Spleen (tissue), 11 donors: ENCODE results near the gene COL4A2. TPM values are rescaled to one million over a fixed set of nuclear protein-coding genes. Genes with fewer than 3 reads are reported as not detected.
A peak's percentile ranks its signal among the peaks of the same experiment; 100 is the strongest.

Experiments
- DNase-seq: peaks from one replicate; pipeline ENCODE4 v3.0.0-alpha.2; 2020
- H3K27ac ChIP-seq, 8 donors: fragments of 200-600 bp; sonication (generic) in 7 of 8; 1 replicate in 4 of 8; 2 replicates in 4 of 8; pipeline versions ENCODE4 v1.5.0 to v1.8.0; 2016 to 2021; ENCODE audit warnings: inconsistent platforms in 4 of 8, mild to moderate bottlenecking in 4 of 8, moderate library complexity in 1 of 8
- H3K27me3 ChIP-seq, 7 donors: fragments of 200-600 bp; sonication (generic) in 6 of 7; replicated peaks in 1 of 7; 1 replicate in 4 of 7; 2 replicates in 3 of 7; pipeline versions ENCODE4 v1.5.0 to v1.8.0; 2016 to 2021; ENCODE audit warnings: inconsistent platforms in 3 of 7, mild to moderate bottlenecking in 1 of 7
- H3K36me3 ChIP-seq, 6 donors: fragments of 200-600 bp; sonication (generic) in 5 of 6; 1 replicate in 4 of 6; 2 replicates in 2 of 6; pipeline versions ENCODE4 v1.5.0 to v1.8.0; 2016 to 2021; ENCODE audit warnings: inconsistent platforms in 2 of 6
- H3K4me1 ChIP-seq, 6 donors: fragments of 200-600 bp; sonication (generic) in 5 of 6; 1 replicate in 3 of 6; 2 replicates in 3 of 6; pipeline versions ENCODE4 v1.5.0 to v1.8.0; 2016 to 2021; ENCODE audit warnings: inconsistent platforms in 3 of 6
- H3K4me3 ChIP-seq, 8 donors: fragments of 200-600 bp; sonication (generic) in 7 of 8; 1 replicate in 4 of 8; 2 replicates in 4 of 8; pipeline versions ENCODE4 v1.5.0 to v1.8.0; 2016 to 2021; ENCODE audit warnings: inconsistent platforms in 4 of 8, mild to moderate bottlenecking in 4 of 8, moderate library complexity in 2 of 8
- H3K9me3 ChIP-seq, 8 donors: fragments of 200-600 bp; sonication (generic) in 7 of 8; 1 replicate in 4 of 8; 2 replicates in 4 of 8; pipeline versions ENCODE4 v1.5.0 to v1.8.0; 2016 to 2021; ENCODE audit warnings: inconsistent platforms in 4 of 8
- CTCF ChIP-seq, 11 experiments: fragments of 200-600 bp in 7 of 11; fragments of 450-650 bp in 4 of 11; sonication (generic) in 4 of 11; IDR thresholded peaks in 8 of 11; conservative IDR thresholded peaks in 3 of 11; 1 replicate in 7 of 11; 2 replicates in 4 of 11; pipeline versions ENCODE4 v1.4.0 to v1.8.0; 2016 to 2021; ENCODE audit warnings: antibody characterized with exemption in 11 of 11, inconsistent platforms in 4 of 11, mild to moderate bottlenecking in 1 of 11
- POLR2A ChIP-seq, 3 donors: fragments of 450-650 bp; IDR thresholded peaks; one replicate each; pipeline ENCODE4 v1.5.1; 2017; ENCODE audit warnings: antibody characterized with exemption in 3 of 3, mild to moderate bottlenecking in 1 of 3
- POLR2AphosphoS5 ChIP-seq, 3 donors: sonication (generic); formaldehyde crosslinking; IDR thresholded peaks; one replicate each; pipeline ENCODE4 v1.5.1; 2017; ENCODE audit warnings: antibody characterized with exemption in 3 of 3
- WGBS, 5 donors: extraction: QIAGEN DNeasy Blood & Tissue Kit in 3 of 5; methylation state at CpG; one replicate each; pipeline versions ENCODE4 v1.1.5 to v1.1.7; 2013 to 2018; 5-methylcytosine and 5-hydroxymethylcytosine counted together
- intact Hi-C: fragments of 100-400 bp; cut with DNase I; formaldehyde crosslinking; loops from one replicate; pipeline ENCODE4 v1.15.0; 2023; ENCODE audit warnings: low total_unique reads
- polyA plus RNA-seq, 3 donors: library from polyadenylated mRNA; stranded (reverse); fragments of 200-250 nt; gene quantifications; one replicate each; pipeline ENCODE4 v1.2.1, GENCODE V29; 2013
- total RNA-seq, 7 donors: library from RNA; depleted of rRNA in 3 of 7; stranded (reverse); fragments of >200 nt in 3 of 7; fragmentation: NEBNext Ultra II Directional in 4 of 7; extraction: Animal tissue kit (Norgen Biotek cat#: 25700) in 4 of 7; gene quantifications; one replicate each; pipeline versions ENCODE4 v1.1.0 to v1.2.1, GENCODE V29; 2016 to 2021
- donor health status: healthy with polysubstance abuse.
- donor health status: DM: no; HTN: no; CAD: no; lungs with moderate emphysema.
- donor health status: DM: no; HTN: no; CAD: no.
- donor health status: Bipolar disorder and iron deficiency.
- donor health status: healthy.
- donor health status: DM: no; HTN: no; CAD: no.
- donor health status: DM: yes; HTN: yes; CAD: no.

Gene COL4A2
- total and polyA plus RNA-seq, 10 donors: 52.6 to 712 (median 337) TPM

DNA sequence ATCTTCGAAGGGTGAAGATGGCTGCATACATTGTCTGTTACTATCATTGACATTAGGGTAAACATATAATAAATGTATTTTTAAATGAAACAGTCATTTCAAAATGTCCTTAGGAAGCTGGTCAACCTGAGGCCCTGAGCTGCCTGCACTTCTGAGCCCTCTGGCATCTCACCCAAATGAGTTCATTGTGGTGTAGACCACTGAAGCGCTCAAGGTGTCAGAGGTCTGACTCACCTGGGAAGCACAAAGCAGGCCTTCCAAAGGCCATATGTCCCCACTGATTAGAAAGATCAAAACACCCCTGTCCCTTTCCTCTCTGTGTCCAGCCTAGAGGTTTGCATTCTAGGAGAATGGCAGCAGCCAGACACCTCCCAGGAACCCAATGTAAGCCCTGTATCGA, 59.6 kb downstream of the COL4A2 start:
- intact Hi-C loops: no loop called here
- H3K4me3 ChIP-seq: no peak overlapping the region
- H3K27me3 ChIP-seq: no peaks in the 10 kb centered on the region
- WGBS, 5 donors: 81 to 89% (median 89%) methylated on average over 3 of the region's 3 CpGs
- H3K36me3 ChIP-seq: no peaks in the 10 kb centered on the region
- no peak for DNase-seq
- no peak for TF ChIP-seq POLR2A (IDR thresholded peaks at IDR 0.05)
- TF ChIP-seq POLR2AphosphoS5 (IDR thresholded peaks at IDR 0.05): no peak
- no peak for TF ChIP-seq CTCF (IDR thresholded peaks at IDR 0.05 in 8 of 11, conservative IDR thresholded peaks at IDR 0.05 in 3 of 11)
- no peaks in the 10 kb centered on the region for H3K9me3 ChIP-seq
- H3K27ac ChIP-seq: no peak overlapping the region
- H3K4me1 ChIP-seq: peaks cover 0 to 17% (median 5%) of the 10 kb centered on the region in 6 donors

DNA sequence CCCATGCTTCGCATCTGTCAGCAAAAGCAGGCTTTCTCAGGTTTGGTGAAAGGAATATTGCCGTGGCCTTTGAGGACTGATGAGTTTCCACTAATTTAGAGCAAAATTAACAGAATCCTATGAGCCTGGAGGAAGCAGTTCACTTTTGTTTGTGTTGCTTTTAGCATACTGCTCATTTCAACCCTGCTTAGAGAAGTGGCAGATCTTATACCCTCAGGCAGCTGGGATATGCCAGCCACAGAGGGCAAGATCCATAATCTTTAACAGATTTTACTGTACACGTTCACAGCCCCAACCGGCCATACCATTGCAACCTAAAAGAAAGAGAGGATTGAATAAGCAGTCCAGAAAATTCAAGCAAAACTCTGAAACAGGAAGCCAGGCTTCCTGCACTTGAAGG, 60.5 kb downstream of the COL4A2 start:
- intact Hi-C loops: no loop called here
- 48 to 77% (median 54%) methylated on average over 4 of the region's 4 CpGs for WGBS, 5 donors
- no peaks in the 10 kb centered on the region for H3K27me3 ChIP-seq
- H3K36me3 ChIP-seq: no peaks in the 10 kb centered on the region
- TF ChIP-seq CTCF (IDR thresholded peaks at IDR 0.05 in 8 of 11, conservative IDR thresholded peaks at IDR 0.05 in 3 of 11) (no peak), POLR2A (IDR thresholded peaks at IDR 0.05) (no peak), POLR2AphosphoS5 (IDR thresholded peaks at IDR 0.05) (no peak)
- H3K27ac ChIP-seq: peak overlapping the region in 1 of 8 donors; percentile 2
- DNase-seq: no peak
- no peak overlapping the region for H3K4me3 ChIP-seq
- peaks cover 0 to 18% (median 5%) of the 10 kb centered on the region in 6 donors for H3K4me1 ChIP-seq
- H3K9me3 ChIP-seq: no peaks in the 10 kb centered on the region

- 60 to 91% (median 78%) methylated on average over 2 of the region's 2 CpGs for WGBS, 5 donors
- no peaks in the 10 kb centered on the region for H3K9me3 ChIP-seq
- no peak overlapping the region for H3K27ac ChIP-seq
- H3K36me3 ChIP-seq: no peaks in the 10 kb centered on the region
- no peak for DNase-seq
- no peak overlapping the region for H3K4me3 ChIP-seq
- peaks cover 0 to 19% (median 6%) of the 10 kb centered on the region in 6 donors for H3K4me1 ChIP-seq
- intact Hi-C loops: no loop called here
- peaks cover 0 to 3% (median 0%) of the 10 kb centered on the region in 7 donors for H3K27me3 ChIP-seq
- TF ChIP-seq POLR2A (IDR thresholded peaks at IDR 0.05) (no peak), CTCF (IDR thresholded peaks at IDR 0.05 in 8 of 11, conservative IDR thresholded peaks at IDR 0.05 in 3 of 11) (no peak), POLR2AphosphoS5 (IDR thresholded peaks at IDR 0.05) (no peak)
These were observed 61.3 kb downstream of the COL4A2 start for GRCh38 chr13:110368408-110368807.

GRCh38 chr13:110369400-110369799, 62.3 kb downstream of the COL4A2 start:
- intact Hi-C loops: no loop called here
- H3K4me3 ChIP-seq: no peak overlapping the region
- no peak for DNase-seq
- peaks cover 0 to 19% (median 6%) of the 10 kb centered on the region in 6 donors for H3K4me1 ChIP-seq
- no peaks in the 10 kb centered on the region for H3K9me3 ChIP-seq
- no peaks in the 10 kb centered on the region for H3K36me3 ChIP-seq
- 91 to 98% (median 95%) methylated on average over 5 of the region's 5 CpGs for WGBS, 5 donors
- no peak overlapping the region for H3K27ac ChIP-seq
- TF ChIP-seq POLR2A (IDR thresholded peaks at IDR 0.05) (no peak), POLR2AphosphoS5 (IDR thresholded peaks at IDR 0.05) (no peak), CTCF (IDR thresholded peaks at IDR 0.05 in 8 of 11, conservative IDR thresholded peaks at IDR 0.05 in 3 of 11) (no peak)
- H3K27me3 ChIP-seq: peaks cover 0 to 12% (median 0%) of the 10 kb centered on the region in 7 donors
